Tibial nerve (tissue), 4 donors: ENCODE measurements around the gene INPP5A. TPM values are rescaled to one million over a fixed set of nuclear protein-coding genes. Genes with fewer than 3 reads are reported as not detected.

Experiments
- DNase-seq, 2 donors: peaks; one replicate each; pipeline ENCODE4 v3.0.0-alpha.2; 2019; ENCODE audit warnings: low spot score in 2 of 2
- H3K27ac ChIP-seq, 4 donors: fragments of 200-600 bp; sonication (generic) in 3 of 4; one replicate each; pipeline ENCODE4 v1.5.1; 2017 to 2019; ENCODE audit warnings: mild to moderate bottlenecking in 1 of 4
- H3K27me3 ChIP-seq, 2 donors: fragments of 200-600 bp; sonication (generic) in 1 of 2; one replicate each; pipeline versions ENCODE4 v1.5.1 to v1.6.0; 2017 to 2019
- H3K36me3 ChIP-seq, 3 donors: fragments of 200-600 bp; sonication (generic); one replicate each; pipeline ENCODE4 v1.5.1; 2018 to 2019
- H3K4me1 ChIP-seq, 4 donors: fragments of 200-600 bp; sonication (generic) in 3 of 4; one replicate each; pipeline ENCODE4 v1.5.1; 2017 to 2019
- H3K4me3 ChIP-seq, 4 donors: fragments of 200-600 bp; sonication (generic) in 3 of 4; one replicate each; pipeline ENCODE4 v1.5.1; 2017 to 2019; ENCODE audit warnings: mild to moderate bottlenecking in 1 of 4, moderate library complexity in 1 of 4
- H3K9me3 ChIP-seq, 4 donors: fragments of 200-600 bp; sonication (generic) in 3 of 4; one replicate each; pipeline ENCODE4 v1.5.1; 2017 to 2019
- EP300 ChIP-seq, 2 donors: sonication (generic); formaldehyde crosslinking; IDR thresholded peaks; one replicate each; pipeline ENCODE4 v1.6.1; 2017; ENCODE audit warnings: antibody characterized with exemption in 2 of 2, mild to moderate bottlenecking in 1 of 2
- POLR2A ChIP-seq, 2 donors: fragments of 450-650 bp; IDR thresholded peaks; one replicate each; pipeline ENCODE4 v1.6.1; 2017; ENCODE audit warnings: antibody characterized with exemption in 2 of 2, mild to moderate bottlenecking in 2 of 2, moderate library complexity in 2 of 2
- WGBS, 2 donors: methylation state at CpG; one replicate each; pipeline ENCODE4 v1.1.5; 2018; 5-methylcytosine and 5-hydroxymethylcytosine counted together
- total RNA-seq, 4 donors: library from RNA; depleted of rRNA; stranded (reverse); fragments of >200 nt; gene quantifications; one replicate each; pipeline ENCODE4 v1.1.0, GENCODE V29; 2016
- TF ChIP-seq, protein P1 (sequence below), 5 experiments: fragments of 200-600 bp in 3 of 5; fragments of 450-650 bp in 2 of 5; sonication (generic) in 3 of 5; IDR thresholded peaks; one replicate each; pipeline ENCODE4 v1.5.1; 2016 to 2019; ENCODE audit warnings: antibody characterized with exemption in 5 of 5, mild to moderate bottlenecking in 3 of 5, moderate library complexity in 2 of 5

The INPP5A gene
- total RNA-seq, 4 donors from 2014 or later, result 73.8 to 101 (median 86.2) TPM

DNA sequence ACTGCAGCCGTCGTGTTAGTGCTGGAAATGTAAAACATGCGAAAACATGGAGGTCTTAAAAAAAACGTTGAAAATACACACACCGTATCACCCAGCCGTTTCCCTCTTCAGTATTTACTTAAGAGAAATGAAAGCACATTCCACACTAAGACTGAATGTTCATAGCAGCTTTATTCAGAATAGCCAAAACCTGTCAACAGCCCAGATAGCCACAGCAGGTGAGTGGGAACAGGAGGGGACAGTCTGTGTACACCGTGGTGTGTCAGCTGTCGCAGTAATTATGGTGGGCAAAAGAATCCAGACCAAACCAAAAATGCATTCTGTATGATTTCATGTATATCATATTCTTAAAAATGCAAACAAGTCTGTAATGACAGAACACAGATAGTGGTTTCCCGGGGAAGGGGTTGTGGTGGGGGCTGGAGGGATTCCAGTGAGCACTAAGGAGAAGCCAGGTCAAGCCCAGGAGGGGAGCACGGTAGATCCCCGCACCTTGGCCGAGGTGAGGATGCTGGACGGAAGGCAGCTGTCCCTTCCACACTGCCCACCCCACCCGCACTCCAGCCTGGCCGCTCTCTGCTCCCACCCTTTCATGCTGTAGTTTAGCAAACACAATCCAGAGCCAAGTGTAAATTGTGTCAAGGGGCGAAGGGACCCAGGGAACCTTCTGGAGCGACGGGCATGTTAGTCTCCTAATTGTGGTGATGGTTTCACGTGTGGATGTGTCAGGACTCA is 124.8 kb downstream of the INPP5A start:
- Histone ChIP-seq H3K27me3 (no peaks in the 10 kb centered on the region), H3K4me1 (peaks cover 0 to under 1% (median 0%) of the 10 kb centered on the region in 4 donors), H3K9me3 (peaks cover 0 to 8% (median 0%) of the 10 kb centered on the region in 4 donors), H3K27ac (no peak overlapping the region), H3K4me3 (no peak overlapping the region), H3K36me3 (peaks cover 0 to 65% (median 0%) of the 10 kb centered on the region in 3 donors)
- WGBS, 2 donors, result 92 to 93% methylated on average over 19 of the region's 19 CpGs
- DNase-seq, result no peak
- TF ChIP-seq, protein P1, sequence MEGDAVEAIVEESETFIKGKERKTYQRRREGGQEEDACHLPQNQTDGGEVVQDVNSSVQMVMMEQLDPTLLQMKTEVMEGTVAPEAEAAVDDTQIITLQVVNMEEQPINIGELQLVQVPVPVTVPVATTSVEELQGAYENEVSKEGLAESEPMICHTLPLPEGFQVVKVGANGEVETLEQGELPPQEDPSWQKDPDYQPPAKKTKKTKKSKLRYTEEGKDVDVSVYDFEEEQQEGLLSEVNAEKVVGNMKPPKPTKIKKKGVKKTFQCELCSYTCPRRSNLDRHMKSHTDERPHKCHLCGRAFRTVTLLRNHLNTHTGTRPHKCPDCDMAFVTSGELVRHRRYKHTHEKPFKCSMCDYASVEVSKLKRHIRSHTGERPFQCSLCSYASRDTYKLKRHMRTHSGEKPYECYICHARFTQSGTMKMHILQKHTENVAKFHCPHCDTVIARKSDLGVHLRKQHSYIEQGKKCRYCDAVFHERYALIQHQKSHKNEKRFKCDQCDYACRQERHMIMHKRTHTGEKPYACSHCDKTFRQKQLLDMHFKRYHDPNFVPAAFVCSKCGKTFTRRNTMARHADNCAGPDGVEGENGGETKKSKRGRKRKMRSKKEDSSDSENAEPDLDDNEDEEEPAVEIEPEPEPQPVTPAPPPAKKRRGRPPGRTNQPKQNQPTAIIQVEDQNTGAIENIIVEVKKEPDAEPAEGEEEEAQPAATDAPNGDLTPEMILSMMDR (IDR thresholded peaks at IDR 0.05), result no peak
- no peak for TF ChIP-seq POLR2A (IDR thresholded peaks at IDR 0.05)

DNA sequence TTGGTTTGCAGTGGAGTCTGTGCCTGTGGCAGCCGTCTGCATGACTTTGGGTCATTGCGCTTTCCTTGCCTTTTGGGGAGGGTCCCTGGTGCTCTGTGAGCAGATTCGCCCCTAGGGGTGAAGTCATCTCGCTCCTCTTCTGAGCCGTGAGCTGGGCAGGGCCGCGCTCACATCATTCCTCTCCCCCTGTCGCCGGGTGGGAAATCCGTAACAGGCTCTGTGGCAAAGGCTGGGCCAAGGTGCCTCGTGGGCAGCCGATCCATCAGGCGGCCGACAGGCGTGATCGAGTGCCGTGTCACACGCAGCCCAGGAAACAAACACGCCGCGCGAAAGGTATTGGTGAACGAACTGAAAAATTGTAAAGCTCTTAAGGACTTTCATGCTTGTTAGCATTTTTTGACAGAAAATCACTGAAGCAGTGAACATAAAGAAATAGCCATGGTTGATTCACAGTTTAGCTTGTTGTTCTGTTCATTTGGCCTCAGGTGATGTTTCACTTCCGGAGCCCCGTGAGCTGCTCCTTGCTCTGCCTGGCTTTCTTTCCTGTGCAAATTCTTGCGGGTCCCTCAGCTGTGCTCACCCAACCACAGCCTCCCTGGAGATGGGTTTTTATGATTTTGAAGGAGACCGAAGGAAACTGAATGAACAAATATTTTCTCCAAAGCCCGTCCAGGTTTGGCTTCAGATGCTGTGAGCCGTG is 126.2 kb downstream of the INPP5A start:
- TF ChIP-seq POLR2A (IDR thresholded peaks at IDR 0.05) (no peak), EP300 (IDR thresholded peaks at IDR 0.05) (no peak)
- TF ChIP-seq, protein P1 (IDR thresholded peaks at IDR 0.05), result no peak
- DNase-seq, result no peak
- peaks cover 0 to 5% (median 0%) of the 10 kb centered on the region in 4 donors for H3K4me1 ChIP-seq

DNA sequence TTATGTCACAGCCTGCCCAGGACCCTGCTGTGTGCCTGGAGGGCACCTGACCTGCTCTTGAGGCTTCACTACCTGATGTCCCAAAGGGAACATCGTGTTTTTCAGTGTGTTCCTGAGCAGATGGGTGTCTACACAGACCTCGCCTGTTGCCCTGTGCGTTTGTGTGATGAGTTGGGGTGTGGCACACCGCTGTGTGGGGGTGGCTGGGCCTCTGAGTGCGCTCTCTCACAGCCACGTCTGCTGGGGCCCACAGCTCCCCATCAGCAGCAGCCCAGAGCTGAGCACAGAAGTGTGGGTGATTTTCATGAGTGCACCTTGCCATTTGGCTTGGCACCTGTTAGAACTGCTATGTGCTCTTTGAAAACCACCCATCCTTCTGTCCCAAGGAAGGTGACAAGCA is 126.8 kb downstream of the INPP5A start:
- TF ChIP-seq POLR2A (IDR thresholded peaks at IDR 0.05) (no peak), EP300 (IDR thresholded peaks at IDR 0.05) (no peak)
- TF ChIP-seq, protein P1 (IDR thresholded peaks at IDR 0.05), result no peak
- H3K4me3 ChIP-seq, result no peak overlapping the region
- WGBS, 2 donors, result 76 to 79% methylated on average over 6 of the region's 6 CpGs
- H3K27ac ChIP-seq, result no peak overlapping the region
- H3K4me1 ChIP-seq, result peaks cover 0 to 5% (median 0%) of the 10 kb centered on the region in 4 donors
- no peak for DNase-seq
- no peaks in the 10 kb centered on the region for H3K27me3 ChIP-seq
- peaks cover 0 to 8% (median 0%) of the 10 kb centered on the region in 4 donors for H3K9me3 ChIP-seq
- H3K36me3 ChIP-seq, result peaks cover 0 to 54% (median 0%) of the 10 kb centered on the region in 3 donors

More for the DNA sequence above, 126.2 kb downstream of the INPP5A start:
- H3K27ac ChIP-seq, result no peak overlapping the region
- H3K36me3 ChIP-seq, result peaks cover 0 to 60% (median 0%) of the 10 kb centered on the region in 3 donors
- H3K9me3 ChIP-seq, result peaks cover 0 to 8% (median 0%) of the 10 kb centered on the region in 4 donors
- WGBS, 2 donors, result 91% methylated on average over 29 of the region's 29 CpGs
- no peak overlapping the region for H3K4me3 ChIP-seq
- H3K27me3 ChIP-seq, result no peaks in the 10 kb centered on the region

DNA sequence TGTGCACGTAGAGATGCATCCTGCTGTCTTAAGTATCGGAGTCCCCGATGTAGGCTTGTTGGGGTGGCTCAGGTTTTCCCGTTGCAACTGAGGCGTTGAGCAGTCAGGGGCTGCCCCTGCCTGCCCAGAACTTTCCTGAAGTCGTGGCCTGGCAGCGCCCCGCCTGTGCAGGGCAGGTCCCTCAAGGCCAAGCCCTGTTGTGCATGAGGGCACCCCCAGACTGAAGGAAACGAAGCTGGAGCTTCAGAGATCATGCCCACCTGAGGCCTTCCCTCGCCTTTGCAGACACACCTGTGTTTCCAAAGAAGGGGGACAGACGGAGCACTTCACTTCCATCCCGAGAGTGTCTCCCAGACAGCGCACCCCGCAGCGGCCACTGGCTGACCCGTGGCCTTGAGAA is 127.3 kb downstream of the INPP5A start:
- Histone ChIP-seq H3K27ac (no peak overlapping the region), H3K27me3 (no peaks in the 10 kb centered on the region), H3K9me3 (peaks cover 0 to 8% (median 0%) of the 10 kb centered on the region in 4 donors), H3K4me3 (no peak overlapping the region), H3K36me3 (peaks cover 0 to 49% (median 0%) of the 10 kb centered on the region in 3 donors), H3K4me1 (peaks cover 0 to 5% (median 0%) of the 10 kb centered on the region in 4 donors)
- TF ChIP-seq POLR2A (IDR thresholded peaks at IDR 0.05) (no peak), EP300 (IDR thresholded peaks at IDR 0.05) (no peak)
- TF ChIP-seq, protein P1 (IDR thresholded peaks at IDR 0.05), result no peak
- no peak for DNase-seq
- WGBS, 2 donors, result 94 to 95% methylated on average over 11 to 16 of the region's 16 CpGs
